NCI-H2171 (cell line): Measurements from ENCODE around the gene TOM1.

Experiments used
- DNase-seq: peaks from one replicate; lab custom pipeline; 2025; lab: John Stamatoyannopoulos, UW

Gene TOM1

DNA sequence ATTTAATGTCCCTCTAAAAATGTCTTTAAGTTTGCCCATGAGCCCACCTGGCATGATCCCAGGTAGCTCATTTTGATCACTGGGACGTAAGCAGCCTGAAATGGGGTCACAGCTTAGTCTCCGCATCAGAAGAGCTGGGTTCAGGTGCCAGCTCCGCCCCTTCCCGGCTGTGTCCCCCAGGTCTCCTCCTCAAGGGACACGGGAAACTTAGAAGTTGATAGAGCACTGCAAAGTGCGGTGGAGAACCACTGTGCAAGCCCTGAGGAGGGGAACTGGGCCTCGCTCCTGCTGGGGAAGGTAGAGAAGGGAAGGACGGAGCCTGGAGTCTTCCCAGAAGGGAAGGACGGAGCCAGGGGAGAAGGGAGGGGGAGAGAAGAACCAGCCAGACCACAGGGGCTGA, 7.7 kb downstream of the TOM1 start:
- DNase-seq: no peak

DNA sequence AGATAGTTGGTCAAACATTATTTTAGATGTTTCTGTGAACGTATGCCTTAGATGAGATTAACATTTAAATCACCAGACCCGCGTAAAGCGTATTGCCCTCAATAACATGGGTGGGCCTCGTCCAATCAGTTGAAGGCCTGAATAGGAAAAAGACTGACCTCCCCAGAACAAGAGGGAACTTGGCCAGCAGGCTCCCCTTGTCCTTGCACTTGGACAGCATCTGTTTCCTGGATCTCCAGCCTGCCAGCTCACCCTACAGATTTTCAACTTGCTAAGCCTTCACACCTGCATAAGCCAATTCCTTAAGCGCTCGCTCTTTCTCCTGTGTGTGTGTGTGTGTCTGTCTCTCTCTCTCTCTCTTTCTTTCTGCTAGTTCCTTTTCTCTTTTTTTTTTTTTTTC, 8.2 kb downstream of the TOM1 start:
- no peak for DNase-seq

DNA sequence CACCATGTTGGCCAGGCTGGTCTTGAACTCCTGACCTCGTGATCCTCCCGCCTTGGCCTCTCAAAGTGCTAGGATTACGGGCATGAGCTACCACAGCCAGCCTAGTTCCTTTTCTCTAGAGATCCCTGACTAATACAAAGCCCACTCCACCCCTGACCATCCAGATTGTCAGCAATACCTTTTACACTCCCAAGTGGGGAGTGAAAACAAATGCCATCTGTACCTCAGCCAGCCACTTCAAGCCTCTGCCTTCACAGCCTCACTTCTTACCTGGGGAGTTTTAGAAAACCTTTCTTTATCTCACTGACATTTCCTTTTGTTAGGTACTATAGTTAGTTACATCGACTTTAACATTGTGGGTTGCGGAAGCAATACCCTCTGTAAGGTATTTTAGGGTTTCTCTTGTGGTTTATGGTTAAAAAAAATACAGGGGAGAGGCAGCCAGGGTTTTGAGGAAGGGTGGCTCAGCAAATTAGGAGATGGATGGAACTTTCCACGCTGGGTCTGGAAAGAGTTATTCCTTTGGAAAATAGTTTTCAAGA, 8.9 kb downstream of the TOM1 start:
- DNase-seq: no peak

DNA sequence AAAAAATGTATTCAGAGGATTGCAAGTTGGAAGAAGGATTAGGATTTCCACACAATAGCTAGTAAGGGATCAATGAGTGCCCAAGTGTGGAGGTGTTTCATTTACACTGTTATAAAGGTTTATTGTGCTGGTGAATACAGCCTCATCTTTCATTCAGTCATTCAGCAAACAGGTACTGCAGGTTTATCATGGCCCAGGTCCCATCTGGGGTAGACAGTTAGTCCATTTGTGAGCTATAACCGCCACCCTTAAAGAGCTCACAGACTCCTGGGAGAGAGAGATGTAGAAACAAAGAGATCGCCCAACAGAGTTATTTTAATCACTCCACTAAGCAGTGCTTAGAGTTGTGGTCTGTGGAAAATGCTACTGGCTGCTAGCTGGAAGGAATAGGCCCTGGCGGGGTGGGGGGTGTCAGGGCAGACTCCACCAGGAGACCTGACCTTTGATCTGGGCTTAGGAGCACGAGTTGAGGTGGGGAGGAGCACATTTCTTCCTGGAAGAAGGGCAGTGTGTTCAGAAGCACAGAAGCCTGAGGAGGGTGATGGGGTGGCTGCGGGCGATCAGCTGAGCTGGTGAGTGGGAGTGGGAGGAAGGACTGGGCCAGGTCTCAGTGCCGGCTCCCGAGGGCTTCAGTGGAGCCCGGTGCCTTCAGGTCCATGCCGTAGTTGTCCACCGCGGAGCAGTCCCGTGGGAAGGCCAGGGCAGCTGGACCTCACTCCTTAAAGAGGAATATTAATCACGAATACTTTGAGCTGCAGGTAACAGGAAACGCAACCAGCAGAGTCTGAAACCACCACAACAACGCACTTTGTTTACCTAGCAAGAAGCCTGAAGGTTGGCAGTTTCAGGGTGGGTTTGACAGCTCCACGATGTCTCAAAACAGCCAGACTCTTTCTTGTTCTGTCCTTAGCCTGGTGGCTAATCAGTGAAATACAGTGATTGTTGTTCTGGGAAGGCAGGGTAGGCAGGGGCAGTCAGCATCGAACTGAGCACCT, 11.2 kb downstream of the TOM1 start:
- DNase-seq: no peak

DNA sequence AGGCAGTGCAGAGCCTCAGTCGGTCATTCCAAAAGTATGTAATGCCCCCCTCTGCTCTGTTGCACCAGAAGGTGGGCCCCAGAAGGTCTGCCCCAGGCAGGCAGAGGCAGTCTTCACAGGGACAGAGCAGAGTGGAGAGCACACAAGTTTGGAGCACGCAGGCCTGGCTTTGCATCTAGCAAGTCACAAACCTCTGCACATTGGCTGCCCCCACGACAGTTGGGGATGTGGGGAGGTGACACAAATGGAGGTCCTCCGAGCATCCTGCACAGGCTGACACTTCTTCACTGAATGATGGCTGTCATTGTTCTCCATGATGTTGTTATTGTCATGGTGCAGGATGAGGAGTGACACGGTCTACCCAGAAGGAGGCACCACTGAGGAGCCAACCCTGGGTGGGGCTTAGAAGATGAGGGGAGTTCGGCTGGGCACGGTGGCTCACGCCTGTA, 11.9 kb downstream of the TOM1 start:
- no peak for DNase-seq

DNA sequence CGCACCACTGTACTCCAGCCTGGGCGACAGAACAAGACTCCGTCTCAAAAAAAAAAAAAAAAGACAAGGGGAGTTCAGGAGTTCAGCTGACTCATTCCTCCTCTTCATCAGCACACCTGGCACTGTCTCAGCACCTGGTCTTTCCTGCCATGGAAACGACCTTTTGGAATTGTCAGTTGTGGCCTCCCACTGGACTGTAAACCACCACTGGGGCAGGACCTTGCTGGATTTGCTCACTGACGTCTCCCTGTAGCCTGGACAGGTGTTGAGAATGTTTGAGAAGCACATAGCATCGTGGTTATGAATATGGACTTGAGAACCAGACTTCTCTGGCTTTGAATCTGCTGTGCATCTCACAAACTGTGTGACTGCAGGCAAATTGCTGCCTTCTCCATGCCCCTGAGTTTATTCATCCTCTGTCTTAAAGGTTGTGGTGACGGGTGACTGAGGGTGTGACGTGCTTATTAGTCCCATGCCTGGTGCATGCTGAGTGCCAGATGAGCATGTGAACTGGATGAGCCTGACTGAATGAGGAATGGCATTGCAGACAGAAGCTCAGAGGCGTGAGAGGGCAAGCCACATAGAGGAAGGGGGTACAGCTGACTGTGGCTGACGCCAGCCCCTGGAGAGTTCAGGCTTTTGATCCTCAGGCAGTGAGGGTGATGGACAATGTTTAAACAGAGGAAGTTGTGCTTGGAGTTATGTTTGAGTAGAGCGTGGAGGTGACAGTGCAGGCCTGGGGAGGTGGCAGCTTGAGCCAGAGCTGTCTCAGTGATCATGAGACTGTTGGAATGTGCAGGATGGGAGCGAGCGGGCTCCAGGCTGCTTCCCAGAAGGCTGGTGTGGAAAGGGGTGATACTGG, 12.7 kb downstream of the TOM1 start:
- DNase-seq: no peak

DNA sequence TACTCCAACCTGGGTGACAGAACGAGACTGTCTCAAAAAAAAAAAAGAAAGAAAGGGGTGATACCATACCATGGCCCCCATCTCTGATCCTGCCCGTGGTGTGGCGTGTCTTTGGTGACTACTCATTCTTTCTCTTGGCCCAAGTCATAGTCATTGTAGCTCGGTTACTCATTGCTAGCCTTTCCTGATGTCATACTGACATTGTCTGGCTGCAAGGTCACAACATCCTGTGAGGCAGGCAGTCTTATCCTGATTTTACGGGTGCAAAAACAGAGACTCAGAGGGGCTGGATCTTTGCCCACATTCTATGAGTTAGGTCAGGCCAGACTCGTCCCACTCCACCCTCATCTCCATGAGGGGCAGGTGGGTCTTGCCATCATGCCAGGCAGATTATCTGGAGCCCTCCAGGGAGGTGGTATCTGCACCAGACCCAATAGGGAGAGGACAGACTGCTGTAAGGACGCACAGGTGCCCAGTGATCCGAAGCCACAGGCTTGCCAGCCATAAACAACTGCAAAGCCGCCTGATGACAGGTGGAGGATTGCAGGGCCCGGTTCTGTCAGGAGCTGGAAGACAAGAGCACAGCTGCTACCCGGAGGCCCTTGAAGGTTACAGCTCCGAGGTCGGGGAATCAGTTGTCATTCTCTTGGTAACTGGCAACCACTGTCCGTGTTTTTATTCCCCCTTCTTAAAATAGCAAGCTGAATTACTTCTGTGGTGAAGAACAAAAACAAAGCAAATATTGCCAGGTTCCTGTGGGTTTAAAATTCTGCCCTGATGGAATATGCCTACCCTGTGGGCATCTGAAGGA, 13.8 kb downstream of the TOM1 start:
- DNase-seq: peak; percentile 58

DNA sequence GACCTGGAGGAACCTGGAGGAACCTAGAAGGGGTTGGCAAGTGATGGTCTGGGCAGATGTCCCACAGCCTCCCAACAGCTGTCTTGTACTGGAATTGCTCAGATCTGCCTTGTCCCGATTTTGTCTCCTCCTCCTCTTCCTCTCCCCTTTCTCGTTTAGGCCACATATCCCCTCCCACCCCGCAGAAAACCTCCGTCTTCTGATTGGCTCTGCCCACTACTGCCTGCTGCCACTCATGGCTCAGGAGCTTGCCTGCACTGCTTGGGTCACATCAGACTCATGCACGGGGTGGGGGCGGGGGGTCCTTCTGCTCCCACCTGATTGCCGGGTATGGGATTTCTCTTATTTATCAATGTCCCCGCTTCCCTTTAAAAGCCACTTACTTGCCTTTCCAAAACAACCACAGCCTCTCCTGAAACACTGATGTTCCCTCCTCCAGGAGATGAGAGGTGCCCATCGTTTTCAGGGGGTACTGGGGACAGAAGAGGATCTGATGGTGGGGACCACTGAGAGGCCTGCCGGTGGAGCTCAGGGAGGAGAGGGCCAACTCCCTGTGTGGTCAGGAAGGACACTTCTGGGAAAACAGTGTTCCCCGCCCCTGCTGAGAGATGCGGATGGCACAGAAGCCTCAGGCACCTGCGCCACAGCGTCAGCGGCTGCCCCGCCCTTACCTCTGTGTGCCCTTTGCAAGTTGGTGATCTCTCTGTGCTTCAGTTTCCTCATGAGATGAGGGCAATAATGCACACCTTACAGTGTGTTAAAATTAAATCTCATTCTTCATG, 14.7 kb downstream of the TOM1 start:
- no peak for DNase-seq

DNA sequence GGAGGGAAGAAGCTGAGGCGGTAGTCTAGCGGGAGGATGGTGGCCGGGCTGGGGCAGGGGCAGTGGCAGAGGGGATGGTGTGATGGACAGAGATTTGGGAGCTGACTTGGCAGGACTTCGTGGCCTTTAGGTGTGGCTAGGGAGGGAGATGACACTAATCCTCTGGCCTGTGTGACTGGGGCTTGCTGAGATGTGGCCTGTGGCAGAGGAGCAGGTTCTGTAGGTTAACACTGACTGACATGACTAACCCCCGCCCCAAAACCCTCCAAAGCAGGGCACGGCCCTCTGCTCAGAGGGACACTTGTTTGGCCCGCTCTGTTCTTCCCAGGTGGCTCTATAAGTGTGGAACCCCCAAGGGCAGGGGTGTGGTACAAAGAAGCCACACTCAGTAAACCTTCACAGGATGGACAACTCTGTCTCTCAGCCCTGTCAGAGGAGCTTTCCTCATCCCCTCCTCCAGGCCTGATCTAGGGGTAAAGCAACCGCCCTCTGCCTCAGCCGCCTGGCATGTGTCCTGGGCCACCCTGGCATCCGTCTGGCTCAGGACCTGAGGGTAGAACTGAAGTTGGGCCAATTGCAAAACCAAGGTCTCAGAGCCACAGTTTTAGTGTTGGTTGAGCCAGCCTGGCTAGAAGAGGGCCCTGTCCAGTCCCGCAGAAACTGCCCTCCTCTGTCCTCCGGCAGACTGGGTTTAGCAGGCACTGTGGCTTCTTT, 15.6 kb downstream of the TOM1 start:
- no peak for DNase-seq

DNA sequence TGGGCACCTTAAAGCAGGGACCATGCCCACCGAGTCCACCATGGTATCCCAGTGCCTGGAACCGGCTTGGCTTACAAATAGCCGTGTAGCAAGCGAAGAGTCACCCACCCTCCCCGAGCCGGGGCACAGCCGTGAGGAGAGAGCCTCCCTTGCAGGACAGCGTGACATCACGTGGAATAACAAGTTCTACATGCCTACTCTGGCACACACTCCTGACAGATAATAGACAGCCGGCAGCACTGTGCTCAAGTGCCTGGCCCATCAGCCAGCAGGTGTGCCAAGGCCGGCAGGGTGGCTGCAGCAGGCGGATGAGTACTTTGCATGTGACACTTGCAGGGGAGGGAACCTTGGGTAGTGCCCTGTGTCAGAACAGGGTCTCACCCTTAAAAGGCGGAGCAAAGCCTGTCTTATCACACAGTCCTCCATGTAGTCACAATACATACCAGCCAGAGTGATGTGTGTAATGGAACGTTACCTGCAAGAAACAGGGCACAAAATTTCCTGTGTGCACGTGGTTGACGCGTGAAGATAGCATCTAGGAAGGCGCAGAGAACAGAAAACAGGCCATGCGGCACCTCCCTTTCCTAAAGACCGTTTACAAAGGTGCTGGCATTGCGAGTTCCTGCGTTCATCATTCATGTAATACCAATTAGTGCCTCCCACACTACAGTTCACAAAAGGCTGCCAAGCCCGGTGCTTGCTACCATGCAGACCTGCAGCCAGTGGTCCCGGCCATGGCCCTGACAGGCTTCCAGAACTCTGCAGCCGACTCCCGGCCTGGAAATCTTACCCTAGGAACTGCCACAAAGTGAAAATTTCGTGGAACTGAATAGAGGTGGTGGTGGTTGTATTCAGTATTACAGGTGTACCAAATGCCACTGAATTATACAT, 16.4 kb downstream of the TOM1 start:
- no peak for DNase-seq

DNA sequence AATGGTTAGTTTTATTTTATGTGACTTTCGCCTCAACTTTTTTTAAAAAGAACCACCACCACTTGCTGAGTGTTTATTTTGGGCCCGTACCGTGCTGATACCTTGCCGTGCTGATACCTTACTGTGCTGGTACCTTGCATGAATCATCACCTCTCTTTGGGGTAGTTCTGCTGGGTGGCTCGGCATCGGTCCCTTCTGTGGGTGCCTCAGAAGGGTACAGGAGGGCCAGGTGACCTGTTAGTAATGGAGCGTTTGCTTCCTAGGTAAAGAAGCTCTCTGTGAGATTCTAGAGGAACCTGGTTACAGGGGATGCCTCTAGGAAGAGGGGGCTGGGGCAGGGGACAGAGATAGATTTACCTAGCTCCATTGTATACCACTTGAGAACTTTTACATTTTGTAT, 17.1 kb downstream of the TOM1 start:
- DNase-seq: no peak

DNA sequence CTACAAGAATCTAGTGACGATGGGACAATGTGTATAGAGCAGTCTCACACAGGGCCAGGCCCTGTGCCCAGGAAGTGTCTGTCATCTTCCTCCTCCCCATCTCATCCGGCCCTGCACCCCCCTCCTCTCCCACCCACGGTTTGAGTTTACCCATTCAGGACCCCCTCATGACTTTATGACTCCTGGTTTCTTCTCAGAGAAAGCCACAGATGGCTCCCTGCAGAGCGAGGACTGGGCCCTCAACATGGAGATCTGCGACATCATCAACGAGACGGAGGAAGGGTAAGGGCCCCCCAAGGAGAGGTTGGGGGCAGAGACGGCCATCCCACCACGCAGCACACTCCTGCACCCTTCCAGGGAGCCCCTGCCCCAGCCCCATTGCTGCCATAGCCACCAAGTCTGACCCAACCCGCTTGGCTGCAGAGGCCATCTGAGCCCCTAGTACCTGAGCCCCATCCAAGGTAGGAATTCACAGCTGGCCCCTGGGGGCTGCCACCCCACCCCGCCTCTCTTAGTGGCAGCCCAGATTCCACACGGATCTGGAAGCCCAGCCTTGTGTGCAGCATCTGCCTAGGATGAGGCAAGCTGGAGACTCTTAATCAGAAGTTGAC, 18.1 kb downstream of the TOM1 start:
- DNase-seq: no peak

DNA sequence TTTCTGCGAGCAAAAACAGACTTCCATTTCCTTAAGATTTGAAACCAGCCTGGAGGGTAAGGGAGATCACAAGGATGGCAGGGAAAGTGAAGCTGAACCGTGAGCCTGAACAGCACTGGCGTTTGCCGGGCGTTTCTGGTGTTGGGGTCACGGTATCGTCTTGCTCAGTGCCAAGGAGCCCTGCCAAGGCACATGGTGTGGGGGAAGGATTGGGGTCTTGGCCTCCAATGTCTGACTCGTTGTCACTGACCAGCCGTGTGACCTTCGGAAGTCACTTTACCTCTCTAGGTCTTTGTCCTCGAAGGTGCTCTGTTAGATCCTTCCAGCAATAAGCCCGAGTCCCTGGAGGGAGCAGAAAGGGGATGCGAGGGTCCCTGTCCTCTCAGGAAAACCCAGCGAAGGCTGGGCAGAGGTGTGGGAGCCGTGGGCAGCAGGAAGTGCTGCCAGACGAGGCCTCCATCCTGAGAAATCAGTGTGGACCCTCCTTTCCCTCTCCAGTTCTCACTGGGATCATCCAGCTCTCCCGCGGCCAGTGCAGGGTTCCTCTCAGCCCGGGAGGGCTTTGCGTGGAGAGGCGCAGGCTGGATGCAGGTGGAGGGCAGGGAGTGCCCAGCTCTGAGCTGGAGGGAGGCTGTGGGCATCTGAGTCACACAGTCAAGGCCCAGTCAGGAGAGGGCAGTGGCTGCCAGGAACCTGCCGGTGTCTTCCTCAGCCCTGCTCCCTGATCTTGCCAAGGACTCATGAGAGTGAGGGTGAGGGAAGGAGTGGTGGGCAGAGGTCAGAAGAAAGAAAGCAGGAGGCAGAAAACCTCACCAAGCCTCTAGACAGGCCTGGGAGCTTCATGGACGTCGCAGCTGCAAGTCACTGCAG, 18.9 kb downstream of the TOM1 start:
- no peak for DNase-seq

DNA sequence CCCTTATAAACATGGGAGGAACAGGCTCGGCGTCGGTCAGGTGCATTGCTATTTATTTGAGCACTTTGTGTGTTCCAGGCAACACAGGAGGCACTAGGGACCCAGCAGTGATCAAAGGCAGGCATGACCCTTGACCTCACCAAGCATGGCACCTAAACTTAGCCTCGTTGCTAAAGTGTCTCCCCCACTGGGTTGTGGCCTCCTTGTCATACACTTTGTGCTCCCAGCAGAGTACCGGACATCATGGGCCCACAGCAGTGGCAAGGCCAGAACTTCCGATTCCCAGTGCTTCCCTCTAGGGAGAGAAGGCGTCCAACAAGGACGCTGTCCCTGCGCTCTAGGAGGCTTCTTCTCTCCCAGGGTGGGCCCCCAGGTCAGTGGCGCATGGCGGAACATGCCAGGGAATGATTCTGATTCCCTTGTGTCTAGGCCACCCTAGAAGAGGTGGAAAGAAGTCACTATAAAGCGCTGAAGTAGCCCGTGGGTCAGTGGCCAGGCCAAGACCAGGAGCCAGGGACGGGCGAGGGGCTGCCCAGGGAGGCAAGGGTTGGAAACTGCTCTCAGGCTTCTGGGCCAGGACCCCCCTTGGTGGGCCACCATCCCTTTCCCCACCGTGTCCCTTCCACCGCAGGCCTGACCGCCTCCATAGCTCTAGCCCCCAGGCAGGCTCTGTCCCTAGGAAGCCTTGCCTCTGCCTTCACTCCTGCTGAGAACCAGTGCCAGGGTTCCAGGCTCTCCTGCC, 19.7 kb downstream of the TOM1 start:
- no peak for DNase-seq

DNA sequence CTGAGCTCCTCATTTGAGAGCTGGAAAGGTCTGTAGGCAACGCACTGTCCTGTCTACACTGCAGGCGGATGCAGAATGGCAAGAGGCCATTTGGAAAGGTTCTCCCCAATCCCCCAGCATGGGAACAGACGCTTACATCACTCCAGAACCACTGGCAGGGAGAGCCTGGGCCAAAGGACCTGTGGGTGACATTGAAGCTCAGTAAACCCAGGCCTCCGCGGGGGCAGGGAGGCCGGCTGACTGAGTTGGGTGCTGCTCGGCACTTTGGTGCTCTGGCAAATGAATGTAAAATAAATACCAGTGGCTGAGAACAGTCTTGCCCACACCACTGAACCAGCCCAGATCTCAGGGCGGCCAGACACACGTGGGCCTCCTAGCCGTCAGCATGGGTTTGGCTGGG, 22.4 kb downstream of the TOM1 start:
- DNase-seq: no peak

DNA sequence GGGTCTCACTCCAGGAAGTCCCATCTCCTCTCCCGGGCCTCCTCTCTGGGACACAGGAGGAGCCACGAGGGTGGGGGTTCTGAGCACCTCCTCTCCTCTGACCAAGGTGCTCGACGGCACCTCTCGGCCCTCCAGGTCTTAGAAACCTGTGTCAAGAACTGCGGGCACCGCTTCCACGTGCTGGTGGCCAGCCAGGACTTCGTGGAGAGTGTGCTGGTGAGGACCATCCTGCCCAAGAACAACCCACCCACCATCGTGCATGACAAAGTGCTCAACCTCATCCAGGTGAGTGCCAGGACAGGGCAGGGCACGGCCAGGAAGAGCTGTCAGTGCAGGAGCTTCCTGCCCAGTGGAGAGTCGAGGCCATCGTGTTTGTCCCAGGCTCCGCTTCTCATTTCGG, 23.2 kb downstream of the TOM1 start:
- DNase-seq: no peak

DNA sequence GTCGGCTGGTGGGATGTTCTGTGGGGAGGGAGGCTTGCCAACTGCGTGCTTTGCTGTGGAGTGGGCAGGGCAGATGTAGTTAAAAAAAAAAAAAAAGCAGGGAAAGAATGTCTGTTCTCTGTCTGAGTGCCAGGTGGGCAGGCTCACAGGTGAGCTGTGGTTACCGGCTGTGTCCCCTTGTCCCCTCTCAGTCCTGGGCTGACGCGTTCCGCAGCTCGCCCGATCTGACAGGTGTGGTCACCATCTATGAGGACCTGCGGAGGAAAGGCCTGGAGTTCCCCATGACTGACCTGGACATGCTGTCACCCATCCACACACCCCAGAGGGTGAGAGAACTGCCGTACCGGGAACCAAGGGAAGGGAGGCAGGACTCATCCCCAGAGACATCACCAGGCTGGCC, 23.6 kb downstream of the TOM1 start:
- DNase-seq: no peak
